GM19238 (cell line): Measurements from ENCODE around the gene SDHA.
"Not testable (repeated sequence)": the region's sequence is repeated elsewhere in the genome, so short reads cannot be mapped to it uniquely, and the experiment has no call there.

Source experiments
- DNase-seq: peaks from one replicate; pipeline ENCODE4 v3.0.0; 2011; ENCODE audit warnings: low spot score; ENCODE audit not compliant: insufficient read length

Gene SDHA

DNA sequence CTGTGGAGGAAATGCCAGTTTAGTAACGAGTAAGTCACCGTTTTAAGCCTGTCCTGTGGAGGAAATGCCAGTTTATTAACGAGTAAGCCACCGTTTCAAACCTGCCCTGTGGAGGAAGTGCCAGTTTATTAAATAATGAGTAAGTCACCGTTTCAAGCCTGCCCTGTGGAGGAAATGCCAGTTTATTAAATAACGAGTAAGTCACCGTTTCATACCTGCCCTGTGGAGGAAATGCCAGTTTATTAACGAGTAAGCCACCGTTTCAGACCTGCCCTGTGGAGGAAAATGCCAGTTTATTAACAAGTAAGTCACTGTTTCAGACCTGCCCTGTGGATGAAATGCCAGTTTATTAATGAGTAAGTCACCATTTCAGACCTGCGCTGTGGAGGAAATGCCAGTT lies 34.4 kb downstream of the SDHA start:
- DNase-seq: no peak

GRCh38 chr5:254322-254721 lies 36.2 kb downstream of the SDHA start:
- not testable (repeated sequence) for DNase-seq

GRCh38 chr5:255116-255515 lies 37.0 kb downstream of the SDHA start:
- not testable (repeated sequence) for DNase-seq

DNA sequence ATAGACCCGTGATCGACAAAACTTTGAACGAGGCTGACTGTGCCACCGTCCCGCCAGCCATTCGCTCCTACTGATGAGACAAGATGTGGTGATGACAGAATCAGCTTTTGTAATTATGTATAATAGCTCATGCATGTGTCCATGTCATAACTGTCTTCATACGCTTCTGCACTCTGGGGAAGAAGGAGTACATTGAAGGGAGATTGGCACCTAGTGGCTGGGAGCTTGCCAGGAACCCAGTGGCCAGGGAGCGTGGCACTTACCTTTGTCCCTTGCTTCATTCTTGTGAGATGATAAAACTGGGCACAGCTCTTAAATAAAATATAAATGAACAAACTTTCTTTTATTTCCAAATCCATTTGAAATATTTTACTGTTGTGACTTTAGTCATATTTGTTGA lies 38.2 kb downstream of the SDHA start:
- not testable (repeated sequence) for DNase-seq

DNA sequence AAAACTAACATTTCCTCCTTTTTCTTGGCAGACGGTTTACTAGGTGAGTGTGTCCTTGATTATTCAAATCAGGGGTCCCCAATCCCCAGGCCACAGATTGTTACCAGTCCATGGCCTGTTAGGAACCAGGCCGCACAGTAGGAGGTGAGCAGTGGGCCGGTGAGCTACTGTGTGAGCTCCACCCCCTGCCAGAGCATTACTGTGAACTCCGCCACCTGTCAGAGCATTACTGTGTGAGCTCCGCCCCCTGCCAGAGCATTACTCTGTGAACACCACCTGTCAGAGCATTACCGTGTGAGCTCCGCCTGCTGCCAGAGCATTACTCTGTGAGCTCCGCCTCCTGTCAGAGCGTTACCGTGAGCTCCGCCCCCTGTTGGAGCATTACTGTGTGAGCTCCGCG lies 39.0 kb downstream of the SDHA start:
- DNase-seq: no peak

DNA sequence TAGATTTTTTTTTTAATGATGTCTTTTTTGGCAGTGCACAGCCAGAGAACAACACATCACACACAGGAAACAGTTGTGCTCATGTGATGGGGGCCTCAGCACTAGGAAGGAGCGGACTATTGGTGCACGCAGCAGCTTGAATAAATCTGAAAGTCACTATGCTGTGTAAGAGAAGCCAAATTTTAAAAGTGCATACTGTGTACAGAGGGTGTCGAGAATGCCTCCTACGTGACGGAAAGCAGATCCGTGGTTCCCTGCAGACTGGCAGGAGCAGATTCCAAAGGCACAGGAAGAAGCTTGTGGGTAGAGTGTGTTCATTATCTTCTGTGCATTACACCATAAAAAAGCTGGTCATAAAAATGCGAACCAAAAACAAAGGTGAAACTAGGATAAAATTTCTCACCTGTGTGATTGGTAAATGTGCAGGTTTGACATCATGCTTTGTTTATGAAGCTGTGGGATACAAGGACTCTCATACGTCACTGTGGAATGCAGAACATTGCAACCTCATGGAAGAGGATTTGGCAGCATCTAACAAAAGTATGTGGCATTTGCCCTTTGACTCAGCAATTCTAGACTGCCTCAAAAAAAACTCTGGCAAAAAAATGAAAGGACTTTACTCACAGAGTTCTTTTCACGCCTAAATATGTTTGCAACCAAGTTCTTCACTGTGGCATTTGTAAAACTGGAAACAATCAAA lies 45.3 kb downstream of the SDHA start:
- not testable (repeated sequence) for DNase-seq

- DNase-seq: no peak
Observed at GRCh38 chr5:264338-264737, 46.2 kb downstream of the SDHA start.

GRCh38 chr5:266311-267026 lies 48.3 kb downstream of the SDHA start:
- not testable (repeated sequence) for DNase-seq

DNA sequence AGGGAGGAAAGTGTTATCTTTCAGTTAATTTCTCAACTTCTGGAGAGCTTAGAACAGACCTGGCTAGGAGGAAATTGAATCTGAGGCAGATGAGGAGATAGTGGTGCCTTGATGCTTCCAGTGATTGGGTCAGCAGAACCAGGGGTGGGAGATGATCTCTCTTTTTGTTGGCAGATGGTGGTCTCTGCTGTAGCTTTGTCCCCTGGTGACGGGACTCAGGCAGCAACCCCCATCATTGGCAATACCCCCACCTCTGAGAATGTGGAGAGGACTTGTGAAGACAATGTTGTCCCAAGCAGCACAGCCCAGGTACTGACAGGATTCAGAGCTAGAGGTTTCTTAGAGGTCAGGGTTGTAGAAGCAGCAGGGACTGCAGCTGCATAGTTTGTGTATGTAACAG lies 49.6 kb downstream of the SDHA start:
- DNase-seq: no peak

GRCh38 chr5:270340-270739 lies 52.2 kb downstream of the SDHA start:
- no peak for DNase-seq

DNA sequence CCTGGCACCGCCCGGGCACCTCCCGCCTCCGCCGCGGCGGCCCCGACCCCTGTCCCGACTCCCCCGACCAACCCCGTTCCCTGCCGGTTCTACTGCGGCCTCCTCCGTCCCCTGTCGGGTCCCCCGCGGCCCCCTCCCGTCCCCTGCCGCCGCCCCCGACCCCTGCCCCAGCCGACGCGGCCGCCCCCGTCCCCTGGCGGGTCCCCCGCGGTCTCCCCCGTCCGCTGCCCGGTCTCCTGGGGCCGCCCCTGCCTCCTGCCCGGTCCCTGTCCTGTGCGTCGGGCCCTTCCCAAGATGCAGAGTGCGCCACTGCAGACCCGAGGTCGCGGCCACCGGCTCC lies 53.7 kb downstream of the SDHA start:
- not testable (repeated sequence) for DNase-seq

- not testable (repeated sequence) for DNase-seq
Observed at GRCh38 chr5:273091-273490, 55.0 kb downstream of the SDHA start.

DNA sequence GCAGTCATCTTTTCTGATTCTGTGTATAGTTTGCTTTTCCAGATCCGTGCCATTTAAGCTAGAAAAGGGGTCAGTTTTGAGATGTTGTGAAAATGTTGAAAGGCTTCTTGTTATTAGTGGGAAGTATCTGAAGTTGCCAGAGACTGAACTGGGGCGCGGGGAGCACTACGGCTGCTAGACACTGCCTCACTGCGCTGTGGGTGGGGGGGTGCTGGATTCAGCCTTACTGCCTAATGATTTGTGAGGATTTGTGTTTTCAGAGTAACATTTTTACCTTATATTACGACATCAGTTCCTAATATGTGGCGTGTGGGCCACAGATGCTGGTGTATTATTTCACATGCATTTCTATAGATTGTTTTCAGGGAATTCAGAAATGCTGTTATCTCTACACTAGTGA lies 55.4 kb downstream of the SDHA start:
- not testable (repeated sequence) for DNase-seq

DNA sequence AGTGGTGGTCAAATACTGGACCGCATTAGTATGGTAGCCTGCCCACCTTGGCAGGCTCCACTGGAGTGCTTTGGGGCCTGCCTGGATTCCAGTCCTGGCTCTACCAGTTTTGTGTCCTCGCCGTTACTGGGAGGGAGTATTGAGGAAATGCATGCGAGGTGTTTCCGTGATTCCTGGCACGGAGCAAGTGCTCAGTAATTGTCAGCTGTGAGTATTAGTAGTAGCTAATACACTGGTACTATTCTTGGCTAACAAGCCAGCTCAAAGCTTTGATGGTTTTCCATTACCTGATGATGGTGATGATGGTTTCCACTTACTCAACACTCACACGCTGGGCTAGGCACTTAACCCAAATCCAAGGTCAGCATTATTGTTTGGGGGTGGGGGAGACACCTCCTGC lies 56.2 kb downstream of the SDHA start:
- DNase-seq: not testable (repeated sequence)

DNA sequence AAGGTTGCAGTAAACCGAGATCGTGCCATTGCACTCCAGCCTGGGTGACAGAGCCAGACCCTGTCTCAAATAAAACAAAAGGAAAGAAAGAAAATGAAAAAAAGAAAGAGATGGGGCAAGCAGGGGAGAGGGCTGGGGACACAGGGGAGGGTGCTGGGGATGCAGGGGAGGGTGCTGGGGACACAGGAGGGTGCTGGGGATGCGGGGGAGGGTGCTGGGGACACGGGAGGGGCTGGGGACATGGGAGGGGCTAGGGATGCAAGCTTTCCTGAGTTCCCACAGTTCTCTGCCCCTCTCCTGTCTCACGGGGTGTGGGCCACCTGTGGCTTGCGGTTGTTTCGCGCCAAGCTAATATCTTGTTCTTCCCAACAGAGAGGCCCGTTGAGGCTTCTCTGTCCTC lies 60.5 kb downstream of the SDHA start:
- DNase-seq: no peak

- not testable (repeated sequence) for DNase-seq
Observed at GRCh38 chr5:279051-279665, 61.0 kb downstream of the SDHA start.

- DNase-seq: no peak
Observed at GRCh38 chr5:285991-286557, 68.0 kb downstream of the SDHA start.

- not testable (repeated sequence) for DNase-seq
Observed at GRCh38 chr5:290200-290599, 72.1 kb downstream of the SDHA start.

GRCh38 chr5:291345-291744 lies 73.2 kb downstream of the SDHA start:
- DNase-seq: not testable (repeated sequence)

- not testable (repeated sequence) for DNase-seq
Observed at GRCh38 chr5:294788-295187, 76.7 kb downstream of the SDHA start.

GRCh38 chr5:296207-296606 lies 78.1 kb downstream of the SDHA start:
- DNase-seq: not testable (repeated sequence)

GRCh38 chr5:296954-297353 lies 78.8 kb downstream of the SDHA start:
- DNase-seq: not testable (repeated sequence)
